Spleen (tissue), 11 donors: Measurements from ENCODE around the gene ATP7B. TPM values are rescaled to one million over a fixed set of nuclear protein-coding genes. Genes with fewer than 3 reads are reported as not detected.

Experiments
- DNase-seq: peaks from one replicate; pipeline ENCODE4 v3.0.0-alpha.2; 2020
- H3K27ac ChIP-seq, 8 donors: fragments of 200-600 bp; sonication (generic) in 7 of 8; 1 replicate in 4 of 8; 2 replicates in 4 of 8; pipeline versions ENCODE4 v1.5.0 to v1.8.0; 2016 to 2021; ENCODE audit warnings: inconsistent platforms in 4 of 8, mild to moderate bottlenecking in 4 of 8, moderate library complexity in 1 of 8
- H3K27me3 ChIP-seq, 7 donors: fragments of 200-600 bp; sonication (generic) in 6 of 7; replicated peaks in 1 of 7; 1 replicate in 4 of 7; 2 replicates in 3 of 7; pipeline versions ENCODE4 v1.5.0 to v1.8.0; 2016 to 2021; ENCODE audit warnings: inconsistent platforms in 3 of 7, mild to moderate bottlenecking in 1 of 7
- H3K36me3 ChIP-seq, 6 donors: fragments of 200-600 bp; sonication (generic) in 5 of 6; 1 replicate in 4 of 6; 2 replicates in 2 of 6; pipeline versions ENCODE4 v1.5.0 to v1.8.0; 2016 to 2021; ENCODE audit warnings: inconsistent platforms in 2 of 6
- H3K4me1 ChIP-seq, 6 donors: fragments of 200-600 bp; sonication (generic) in 5 of 6; 1 replicate in 3 of 6; 2 replicates in 3 of 6; pipeline versions ENCODE4 v1.5.0 to v1.8.0; 2016 to 2021; ENCODE audit warnings: inconsistent platforms in 3 of 6
- H3K4me3 ChIP-seq, 8 donors: fragments of 200-600 bp; sonication (generic) in 7 of 8; 1 replicate in 4 of 8; 2 replicates in 4 of 8; pipeline versions ENCODE4 v1.5.0 to v1.8.0; 2016 to 2021; ENCODE audit warnings: inconsistent platforms in 4 of 8, mild to moderate bottlenecking in 4 of 8, moderate library complexity in 2 of 8
- H3K9me3 ChIP-seq, 8 donors: fragments of 200-600 bp; sonication (generic) in 7 of 8; 1 replicate in 4 of 8; 2 replicates in 4 of 8; pipeline versions ENCODE4 v1.5.0 to v1.8.0; 2016 to 2021; ENCODE audit warnings: inconsistent platforms in 4 of 8
- POLR2A ChIP-seq, 3 donors: fragments of 450-650 bp; IDR thresholded peaks; one replicate each; pipeline ENCODE4 v1.5.1; 2017; ENCODE audit warnings: antibody characterized with exemption in 3 of 3, mild to moderate bottlenecking in 1 of 3
- POLR2AphosphoS5 ChIP-seq, 3 donors: sonication (generic); formaldehyde crosslinking; IDR thresholded peaks; one replicate each; pipeline ENCODE4 v1.5.1; 2017; ENCODE audit warnings: antibody characterized with exemption in 3 of 3
- WGBS, 5 donors: extraction: QIAGEN DNeasy Blood & Tissue Kit in 3 of 5; methylation state at CpG; one replicate each; pipeline versions ENCODE4 v1.1.5 to v1.1.7; 2013 to 2018; 5-methylcytosine and 5-hydroxymethylcytosine counted together
- intact Hi-C: fragments of 100-400 bp; cut with DNase I; formaldehyde crosslinking; loops from one replicate; pipeline ENCODE4 v1.15.0; 2023; ENCODE audit warnings: low total_unique reads
- polyA plus RNA-seq, 3 donors: library from polyadenylated mRNA; stranded (reverse); fragments of 200-250 nt; gene quantifications; one replicate each; pipeline ENCODE4 v1.2.1, GENCODE V29; 2013
- total RNA-seq, 7 donors: library from RNA; depleted of rRNA in 3 of 7; stranded (reverse); fragments of >200 nt in 3 of 7; fragmentation: NEBNext Ultra II Directional in 4 of 7; extraction: Animal tissue kit (Norgen Biotek cat#: 25700) in 4 of 7; gene quantifications; one replicate each; pipeline versions ENCODE4 v1.1.0 to v1.2.1, GENCODE V29; 2016 to 2021
- TF ChIP-seq, protein P1 (sequence below), 11 experiments: fragments of 200-600 bp in 7 of 11; fragments of 450-650 bp in 4 of 11; sonication (generic) in 4 of 11; IDR thresholded peaks in 8 of 11; conservative IDR thresholded peaks in 3 of 11; 1 replicate in 7 of 11; 2 replicates in 4 of 11; pipeline versions ENCODE4 v1.4.0 to v1.8.0; 2016 to 2021; ENCODE audit warnings: antibody characterized with exemption in 11 of 11, inconsistent platforms in 4 of 11, mild to moderate bottlenecking in 1 of 11
- donor health status: healthy with polysubstance abuse.
- donor health status: DM: no; HTN: no; CAD: no; lungs with moderate emphysema.
- donor health status: DM: no; HTN: no; CAD: no.
- donor health status: Bipolar disorder and iron deficiency.
- donor health status: healthy.
- donor health status: DM: no; HTN: no; CAD: no.
- donor health status: DM: yes; HTN: yes; CAD: no.

ATP7B gene
- total and polyA plus RNA-seq, 10 donors: 0.17 to 3.7 (median 2.4) TPM

DNA sequence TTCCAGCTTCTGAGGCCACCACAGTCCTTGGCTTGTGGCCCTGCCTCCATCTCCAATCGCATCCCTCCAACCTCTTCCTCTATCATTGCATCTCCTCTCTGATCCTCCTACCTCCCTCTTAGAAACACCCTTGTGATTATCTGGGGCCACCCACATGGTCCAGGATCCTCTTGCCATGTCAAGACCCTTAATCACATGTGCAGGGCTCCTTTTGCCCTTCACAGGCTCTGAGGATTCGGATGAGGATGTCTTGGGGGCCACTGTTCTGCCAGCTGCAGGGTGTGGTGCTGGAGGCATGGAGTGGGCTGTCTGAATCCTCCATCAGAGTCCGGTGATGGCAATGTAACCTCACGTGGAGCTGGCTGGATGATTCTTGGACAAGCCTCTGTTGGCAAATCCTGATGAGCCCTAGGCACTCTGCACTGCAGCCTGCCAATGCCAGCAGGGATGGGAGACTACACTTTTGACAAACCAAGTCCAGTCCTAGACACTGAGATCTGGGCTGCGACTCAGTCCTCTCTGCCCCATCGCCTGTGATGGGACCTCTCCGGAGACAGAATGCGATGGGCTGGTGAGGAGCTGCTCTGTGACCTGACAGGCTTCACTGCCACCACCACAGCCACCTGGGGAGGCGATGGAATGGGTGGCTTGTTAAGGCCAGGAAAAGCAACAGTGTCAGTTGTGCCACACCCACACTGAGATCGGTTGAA, 88.3 kb downstream of the ATP7B start:
- no peak for DNase-seq
- WGBS, 5 donors: 84 to 97% (median 88%) methylated on average over 8 to 10 of the region's 10 CpGs
- Histone ChIP-seq H3K4me1 (no peaks in the 10 kb centered on the region), H3K27ac (no peak overlapping the region), H3K9me3 (no peaks in the 10 kb centered on the region), H3K27me3 (peaks cover 0 to 5% (median 0%) of the 10 kb centered on the region in 7 donors), H3K36me3 (no peaks in the 10 kb centered on the region), H3K4me3 (no peak overlapping the region)
- intact Hi-C loops: no loop called here
- TF ChIP-seq POLR2A (IDR thresholded peaks at IDR 0.05): no peak
- no peak for TF ChIP-seq POLR2AphosphoS5 (IDR thresholded peaks at IDR 0.05)
- TF ChIP-seq, protein P1, sequence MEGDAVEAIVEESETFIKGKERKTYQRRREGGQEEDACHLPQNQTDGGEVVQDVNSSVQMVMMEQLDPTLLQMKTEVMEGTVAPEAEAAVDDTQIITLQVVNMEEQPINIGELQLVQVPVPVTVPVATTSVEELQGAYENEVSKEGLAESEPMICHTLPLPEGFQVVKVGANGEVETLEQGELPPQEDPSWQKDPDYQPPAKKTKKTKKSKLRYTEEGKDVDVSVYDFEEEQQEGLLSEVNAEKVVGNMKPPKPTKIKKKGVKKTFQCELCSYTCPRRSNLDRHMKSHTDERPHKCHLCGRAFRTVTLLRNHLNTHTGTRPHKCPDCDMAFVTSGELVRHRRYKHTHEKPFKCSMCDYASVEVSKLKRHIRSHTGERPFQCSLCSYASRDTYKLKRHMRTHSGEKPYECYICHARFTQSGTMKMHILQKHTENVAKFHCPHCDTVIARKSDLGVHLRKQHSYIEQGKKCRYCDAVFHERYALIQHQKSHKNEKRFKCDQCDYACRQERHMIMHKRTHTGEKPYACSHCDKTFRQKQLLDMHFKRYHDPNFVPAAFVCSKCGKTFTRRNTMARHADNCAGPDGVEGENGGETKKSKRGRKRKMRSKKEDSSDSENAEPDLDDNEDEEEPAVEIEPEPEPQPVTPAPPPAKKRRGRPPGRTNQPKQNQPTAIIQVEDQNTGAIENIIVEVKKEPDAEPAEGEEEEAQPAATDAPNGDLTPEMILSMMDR (IDR thresholded peaks at IDR 0.05 in 8 of 11, conservative IDR thresholded peaks at IDR 0.05 in 3 of 11): no peak

DNA sequence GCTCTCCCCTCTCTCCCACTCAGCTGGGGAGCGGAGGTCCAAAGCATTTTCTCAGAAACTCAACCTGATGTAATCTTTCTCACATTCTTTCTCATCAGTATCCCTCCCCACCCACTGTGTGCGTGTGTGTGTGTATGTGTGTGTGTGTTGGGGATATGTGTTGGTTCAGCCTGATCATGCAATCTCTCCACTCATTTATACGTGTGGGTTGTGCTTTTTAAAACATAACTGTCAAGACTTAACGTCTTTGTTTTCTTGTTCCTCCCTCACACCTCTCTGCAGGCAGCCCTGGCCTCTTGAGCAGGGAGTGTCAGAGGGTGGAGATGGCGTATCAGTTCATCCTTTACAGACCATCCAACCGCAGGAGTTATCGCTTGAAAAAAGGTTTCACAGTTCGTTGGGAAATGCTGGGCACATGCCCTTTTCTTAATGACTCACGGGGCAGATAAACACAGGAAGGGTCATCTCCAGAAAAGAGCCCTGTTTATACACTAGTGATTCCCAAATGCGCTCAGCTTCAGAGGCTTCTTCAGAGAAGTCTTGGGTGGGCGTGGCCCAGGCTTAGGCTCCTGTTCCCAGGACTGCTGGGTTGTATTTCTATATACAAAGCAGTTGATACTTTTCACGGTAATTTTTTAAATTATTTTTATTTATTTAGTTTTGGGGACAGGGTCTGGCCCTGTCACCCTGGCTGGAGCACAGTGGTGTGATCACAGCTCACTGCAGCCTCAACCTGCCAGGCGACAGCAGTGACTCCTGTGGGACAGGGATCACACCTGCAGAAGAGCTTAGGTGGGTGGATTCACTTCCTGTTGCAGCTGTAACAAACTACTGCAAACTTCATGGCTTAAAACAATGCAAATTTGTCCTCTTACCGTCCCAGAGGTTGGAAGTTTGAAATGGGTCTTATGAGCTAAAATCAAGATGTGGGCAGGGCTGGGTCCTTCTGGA, 89.2 kb downstream of the ATP7B start:
- Histone ChIP-seq H3K9me3 (no peaks in the 10 kb centered on the region), H3K36me3 (no peaks in the 10 kb centered on the region), H3K4me3 (no peak overlapping the region), H3K27me3 (peaks cover 0 to 5% (median 0%) of the 10 kb centered on the region in 7 donors), H3K27ac (no peak overlapping the region), H3K4me1 (no peaks in the 10 kb centered on the region)
- WGBS, 5 donors: 79 to 87% (median 85%) methylated on average over 14 of the region's 14 CpGs
- TF ChIP-seq, protein P1 (IDR thresholded peaks at IDR 0.05 in 8 of 11, conservative IDR thresholded peaks at IDR 0.05 in 3 of 11): no peak
- no peak for TF ChIP-seq POLR2AphosphoS5 (IDR thresholded peaks at IDR 0.05)
- TF ChIP-seq POLR2A (IDR thresholded peaks at IDR 0.05): no peak
- no peak for DNase-seq
- intact Hi-C loops: no loop called here

DNA sequence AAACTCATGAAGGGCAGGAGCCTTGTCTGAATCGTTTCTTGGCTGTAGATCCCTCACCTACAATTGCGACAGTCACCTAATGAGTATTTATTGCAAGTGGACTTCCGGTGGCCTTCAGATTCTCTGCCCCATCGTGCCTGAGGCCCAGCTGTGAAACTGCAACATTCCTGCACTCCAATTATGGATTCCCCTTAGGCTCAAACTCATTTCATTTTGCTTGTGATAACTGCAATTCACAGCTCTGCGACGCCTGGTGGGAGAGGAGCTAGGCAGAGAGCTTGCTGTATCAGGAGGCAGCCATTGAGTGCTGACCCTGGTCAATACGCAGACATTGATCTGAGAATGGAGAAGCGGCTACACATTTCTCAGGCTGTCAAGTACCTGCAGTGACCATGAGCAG, 90.5 kb downstream of the ATP7B start:
- intact Hi-C loops: no loop called here
- no peaks in the 10 kb centered on the region for H3K36me3 ChIP-seq

More for the DNA sequence above, 90.5 kb downstream of the ATP7B start:
- Histone ChIP-seq H3K27me3 (peaks cover 0 to 5% (median 0%) of the 10 kb centered on the region in 7 donors), H3K9me3 (no peaks in the 10 kb centered on the region), H3K4me1 (no peaks in the 10 kb centered on the region), H3K4me3 (no peak overlapping the region), H3K27ac (no peak overlapping the region)
- DNase-seq: no peak
- TF ChIP-seq POLR2AphosphoS5 (IDR thresholded peaks at IDR 0.05) (no peak), POLR2A (IDR thresholded peaks at IDR 0.05) (no peak)
- TF ChIP-seq, protein P1 (IDR thresholded peaks at IDR 0.05 in 8 of 11, conservative IDR thresholded peaks at IDR 0.05 in 3 of 11): no peak
- 79 to 87% (median 87%) methylated on average over 5 to 8 of the region's 8 CpGs for WGBS, 5 donors
